Epithelial cell of proximal tubule (primary cell): ENCODE results near the gene LIPG. TPM values are rescaled to one million over a fixed set of nuclear protein-coding genes. Genes with fewer than 3 reads are reported as not detected.

Experiments
- DNase-seq: peaks from one replicate; pipeline ENCODE4 v3.0.0-alpha.2; 2011; ENCODE audit warnings: low read depth
- H3K4me3 ChIP-seq: 2 replicates; pipeline ENCODE4 v1.5.1; 2011; ENCODE audit warnings: low read depth, mild to moderate bottlenecking, low read length
- CTCF ChIP-seq: conservative IDR thresholded peaks from 2 replicates; pipeline ENCODE4 v1.5.1; 2012; ENCODE audit warnings: low read depth, mild to moderate bottlenecking, low read length
- total RNA-seq: library from RNA; depleted of rRNA; stranded (reverse); fragments of >200 nt; gene quantifications from 2 replicates; pipeline ENCODE4 v1.2.3, GENCODE V29; 2015

The LIPG gene
- total RNA-seq, 1 donor from 2014 or later, result 117 TPM

GRCh38 chr18:49618742-49619681, 57.2 kb downstream of the LIPG start:
- DNase-seq, result no peak

GRCh38 chr18:49619801-49620200, 57.9 kb downstream of the LIPG start:
- TF ChIP-seq CTCF, result no peak
- DNase-seq, result no peak
- no peak overlapping the region for H3K4me3 ChIP-seq

More at GRCh38 chr18:49618742-49619681, 57.2 kb downstream of the LIPG start:
- H3K4me3 ChIP-seq, result no peak overlapping the region
- TF ChIP-seq CTCF, result no peak

GRCh38 chr18:49621301-49621700, 59.4 kb downstream of the LIPG start:
- no peak overlapping the region for H3K4me3 ChIP-seq
- DNase-seq, result no peak
- no peak for TF ChIP-seq CTCF

GRCh38 chr18:49621717-49622351, 60.0 kb downstream of the LIPG start:
- TF ChIP-seq CTCF, result no peak

GRCh38 chr18:49623571-49623970, 61.7 kb downstream of the LIPG start:
- no peak overlapping the region for H3K4me3 ChIP-seq
- TF ChIP-seq CTCF, result no peak
- no peak for DNase-seq

More at GRCh38 chr18:49621717-49622351, 60.0 kb downstream of the LIPG start:
- no peak for DNase-seq
- no peak overlapping the region for H3K4me3 ChIP-seq

GRCh38 chr18:49625021-49625691, 63.3 kb downstream of the LIPG start:
- H3K4me3 ChIP-seq, result no peak overlapping the region
- no peak for TF ChIP-seq CTCF
- DNase-seq, result no peak
